Activated CD4-positive, alpha-beta memory T cell treated with anti-CD3 and anti-CD28 coated beads, Interleukin-2, amount 10 ng/mL, durations not matched to agents 7 days and 5 days (primary cell): ENCODE data around the gene RNF112. TPM values are rescaled to one million over a fixed set of nuclear protein-coding genes. Genes with fewer than 3 reads are reported as not detected.

ENCODE experiments used
- CTCF ChIA-PET: fragments of 350-600 bp; sonication (Branson Sonifier 250); formaldehyde crosslinking; loops from one replicate; lab custom pipeline; 2021; ENCODE audit warnings: antibody characterized with exemption, inconsistent platforms; lab: Charles Lee
- POLR2A ChIA-PET: fragments of 350-600 bp; sonication (Branson Sonifier 250); formaldehyde crosslinking; loops from one replicate; lab custom pipeline; 2021; ENCODE audit warnings: antibody characterized with exemption; lab: Charles Lee
- DNase-seq: peaks from one replicate; pipeline ENCODE4 v3.0.0-alpha.2; 2020
- H3K27ac Mint-ChIP-seq: one replicate; pipeline ENCODE4 v1.8.0; 2021; ENCODE audit warnings: mild to moderate bottlenecking, mixed read lengths
- H3K27me3 Mint-ChIP-seq: one replicate; pipeline ENCODE4 v1.8.0; 2021; ENCODE audit warnings: mixed read lengths
- H3K36me3 Mint-ChIP-seq: one replicate; pipeline ENCODE4 v1.8.0; 2021; ENCODE audit warnings: low read depth, mixed read lengths
- H3K4me1 Mint-ChIP-seq: one replicate; pipeline ENCODE4 v1.8.0; 2021; ENCODE audit warnings: mixed read lengths
- H3K4me3 Mint-ChIP-seq: one replicate; pipeline ENCODE4 v1.8.0; 2021; ENCODE audit warnings: mild to moderate bottlenecking, mixed read lengths
- H3K9me3 Mint-ChIP-seq: one replicate; pipeline ENCODE4 v1.8.0; 2021; ENCODE audit warnings: mixed read lengths
- total RNA-seq, 2 experiments: library from RNA; stranded (reverse); gene quantifications; one replicate each; pipeline ENCODE4 v1.2.3, GENCODE V29; 2021

RNF112 gene
- total RNA-seq, 2 experiments from 2014 or later = 0.58 to 0.60 TPM

DNA sequence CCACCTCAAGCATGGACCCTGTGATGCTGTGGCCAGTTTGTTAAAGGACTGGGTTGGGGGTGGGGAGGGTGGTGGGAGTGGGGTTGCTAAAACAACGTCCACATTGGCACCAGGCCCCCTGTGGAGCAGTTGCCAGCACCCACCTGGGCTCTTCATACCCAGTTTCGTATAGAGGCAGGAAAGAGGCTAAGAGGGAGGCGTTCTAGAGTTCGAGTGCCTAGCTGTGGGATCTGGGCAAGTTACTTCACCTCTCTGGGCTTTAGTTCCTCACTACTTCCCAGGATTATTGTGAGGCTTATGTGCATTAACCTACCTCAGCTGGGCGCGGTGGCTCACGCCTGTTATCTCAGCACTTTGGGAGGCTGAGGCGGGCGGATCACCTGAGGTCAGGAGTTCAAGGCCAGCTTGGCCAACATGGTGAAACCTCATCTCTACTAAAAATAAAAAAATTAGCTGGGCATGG, 25.5 kb upstream of the RNF112 start:
- ChIA-PET CTCF (interaction anchor here (1.3 kb wide), 1 partner anchor 23 kb away, joined by 5 read pairs; the partner anchor contains the start of gene B9D1), POLR2A (interaction anchor here (0.9 kb wide), 1 partner anchor 20 kb away, joined by 3 read pairs; no protein-coding TSS in a partner anchor)
- H3K9me3 Mint-ChIP-seq = no peaks in the 10 kb centered on the region
- DNase-seq = no peak
- H3K4me3 Mint-ChIP-seq = no peak overlapping the region
- H3K36me3 Mint-ChIP-seq = peaks cover 31% of the 10 kb centered on the region
- peaks cover 8% of the 10 kb centered on the region for H3K27me3 Mint-ChIP-seq
- peaks cover 1% of the 10 kb centered on the region for H3K4me1 Mint-ChIP-seq
- no peak overlapping the region for H3K27ac Mint-ChIP-seq

DNA sequence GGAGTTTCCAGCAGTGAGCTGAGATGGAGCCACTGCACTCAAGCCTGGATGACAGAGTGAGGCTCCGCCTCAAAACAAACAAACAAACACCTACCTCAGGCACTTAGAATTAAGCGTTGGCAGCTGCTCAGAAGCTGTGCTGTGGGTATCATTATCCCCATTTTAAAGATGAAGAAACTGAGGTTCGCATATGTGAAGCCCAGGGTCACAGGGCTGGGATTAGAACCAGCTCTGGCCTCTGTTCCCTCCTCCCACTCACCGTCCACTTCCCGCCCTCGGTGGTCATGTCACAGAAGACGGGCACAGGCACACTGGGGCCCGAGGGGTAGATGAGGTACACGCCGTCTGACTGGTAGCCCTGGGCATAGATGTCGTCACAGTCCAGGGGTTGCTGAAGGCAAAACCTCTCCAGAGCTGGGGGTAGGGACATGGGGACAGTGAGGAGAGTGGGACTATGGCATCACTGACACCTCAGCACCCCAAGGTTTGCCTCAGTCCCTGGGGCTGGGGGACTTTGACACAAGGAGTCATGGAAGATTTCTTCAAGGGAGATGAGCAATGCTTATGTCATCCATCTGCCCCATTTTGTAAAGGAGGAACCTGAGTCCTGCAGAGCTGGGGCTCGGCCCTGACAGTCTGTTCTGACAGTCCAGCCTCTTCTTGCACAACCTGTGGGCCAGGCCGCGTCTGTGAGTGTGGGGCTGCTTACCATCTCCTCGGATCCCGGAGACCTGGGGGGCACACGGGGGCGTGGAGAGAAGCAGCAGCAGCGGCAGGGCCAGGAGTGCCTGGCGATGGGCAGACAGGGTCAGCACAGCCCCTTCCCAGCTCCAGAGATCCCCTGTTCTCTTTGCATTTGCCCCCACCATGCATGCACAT, 24.7 kb upstream of the RNF112 start:
- ChIA-PET CTCF (interaction anchor here (0.6 to 1.3 kb wide), 3 partner anchors 8 to 24 kb away, joined by 3 to 5 read pairs (median 3); partner anchors contain the start of genes B9D1 and MAPK7), POLR2A (interaction anchor here (0.9 to 1.4 kb wide), 2 partner anchors 8 to 19 kb away, joined by 3 to 6 read pairs; partner anchors contain the start of gene MAPK7)
- H3K9me3 Mint-ChIP-seq = no peaks in the 10 kb centered on the region
- H3K4me3 Mint-ChIP-seq = no peak overlapping the region
- H3K27ac Mint-ChIP-seq = no peak overlapping the region
- DNase-seq = no peak
- peaks cover 8% of the 10 kb centered on the region for H3K27me3 Mint-ChIP-seq
- H3K4me1 Mint-ChIP-seq = peaks cover 1% of the 10 kb centered on the region
- H3K36me3 Mint-ChIP-seq = peaks cover 23% of the 10 kb centered on the region

DNA sequence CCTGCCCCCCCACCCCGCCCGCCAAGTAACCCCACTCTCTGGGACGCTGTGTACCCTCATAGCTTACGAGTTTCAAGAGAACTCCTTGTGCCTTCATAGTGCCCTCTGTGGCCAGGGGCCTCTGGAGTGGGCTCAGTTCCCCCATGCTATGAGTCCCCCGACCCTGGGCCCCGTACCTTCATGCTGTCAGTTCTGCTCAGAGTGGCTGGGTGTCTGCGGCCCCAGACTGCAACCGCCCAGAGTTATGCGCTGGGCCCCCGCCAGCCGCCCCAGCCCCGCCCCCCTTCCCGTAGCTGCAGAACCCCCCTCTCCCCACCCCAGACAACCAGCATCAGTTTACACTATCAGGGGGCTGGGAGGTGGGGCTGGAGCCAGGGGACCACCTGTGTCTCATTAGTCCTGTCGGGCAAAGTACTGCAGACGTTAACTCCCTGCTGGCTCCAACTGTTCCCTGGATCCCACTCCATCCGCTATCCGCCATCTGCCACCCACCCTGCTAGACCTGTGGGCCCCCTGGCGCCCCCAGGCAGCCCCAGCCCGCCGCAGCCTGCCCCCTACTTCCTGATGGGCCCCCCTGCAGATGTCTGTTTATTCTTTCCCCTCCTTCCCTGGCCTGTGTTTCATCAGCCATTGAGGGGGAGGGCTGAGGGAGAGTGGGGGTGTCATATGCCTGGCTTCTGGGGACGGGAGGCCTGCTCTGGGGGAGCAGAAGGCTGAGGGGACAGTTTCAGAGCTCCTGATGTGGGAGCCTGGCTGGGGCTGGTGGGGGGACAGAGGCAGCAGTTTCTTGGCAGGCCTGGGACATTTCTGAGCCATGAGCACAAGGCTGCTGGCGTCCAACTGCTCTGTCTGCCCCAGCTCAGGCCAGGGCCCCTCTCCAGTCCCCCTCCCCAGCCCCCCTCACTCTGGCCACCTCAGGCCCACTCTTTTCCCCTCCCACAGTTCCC, 23.8 kb upstream of the RNF112 start, which contains the start of gene MFAP4:
MFAP4 (minus strand) TSS at position 217 of the 947 bp plus-strand sequence; CDS start at position 182, 35 bp downstream.
- H3K27me3 Mint-ChIP-seq = peaks cover 8% of the 10 kb centered on the region
- ChIA-PET POLR2A (interaction anchor here (1.4 kb wide), 1 partner anchor 9 kb away, joined by 6 read pairs; the partner anchor contains the start of gene MAPK7), CTCF (interaction anchor here (0.6 to 1.1 kb wide), 2 partner anchors 9 to 25 kb away, joined by 3 read pairs; partner anchors contain the start of genes B9D1 and MAPK7)
- DNase-seq = no peak
- H3K4me1 Mint-ChIP-seq = peaks cover 1% of the 10 kb centered on the region
- no peaks in the 10 kb centered on the region for H3K9me3 Mint-ChIP-seq
- H3K36me3 Mint-ChIP-seq = peaks cover 21% of the 10 kb centered on the region
- no peak within 1 kb of the TSS for H3K4me3 Mint-ChIP-seq
- no peak within 1 kb of the TSS for H3K27ac Mint-ChIP-seq

DNA sequence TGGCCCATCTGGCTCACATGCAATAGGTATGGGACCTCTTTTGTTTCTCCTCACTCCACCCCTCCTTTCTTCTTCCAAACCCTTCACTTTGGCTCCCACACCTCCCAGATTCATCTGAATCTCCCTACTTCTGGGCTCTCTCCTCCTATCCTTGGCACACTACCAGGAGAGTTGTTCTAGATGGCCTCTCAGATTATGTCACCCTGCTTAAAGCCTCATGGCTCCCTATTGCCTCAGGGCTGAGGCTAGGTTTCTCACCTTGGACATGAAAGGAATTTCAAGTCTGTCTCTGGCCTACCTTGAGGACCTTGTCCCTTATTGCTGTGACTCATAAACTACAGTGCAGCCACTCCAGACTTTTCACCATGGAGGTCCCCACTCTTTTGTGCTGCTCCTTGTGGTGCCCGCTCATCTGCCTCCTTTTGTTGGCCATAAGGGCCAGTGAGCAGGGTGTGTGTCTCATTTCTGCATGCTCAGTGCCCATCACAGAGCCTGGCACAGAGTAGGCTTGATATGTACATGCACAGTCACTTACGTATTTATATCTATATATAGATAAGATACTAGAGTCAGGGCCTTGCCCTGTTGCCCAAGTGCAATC, 23.0 kb upstream of the RNF112 start:
- peaks cover 13% of the 10 kb centered on the region for H3K27me3 Mint-ChIP-seq
- no peaks in the 10 kb centered on the region for H3K9me3 Mint-ChIP-seq
- peaks cover 1% of the 10 kb centered on the region for H3K4me1 Mint-ChIP-seq
- H3K36me3 Mint-ChIP-seq = peaks cover 14% of the 10 kb centered on the region
- no peak overlapping the region for H3K27ac Mint-ChIP-seq
- DNase-seq = no peak
- POLR2A ChIA-PET = no interaction called here
- CTCF ChIA-PET = interaction anchor here (1.6 kb wide), 1 partner anchor 10 kb away, joined by 5 read pairs; the partner anchor contains the start of gene MAPK7
- no peak overlapping the region for H3K4me3 Mint-ChIP-seq

DNA sequence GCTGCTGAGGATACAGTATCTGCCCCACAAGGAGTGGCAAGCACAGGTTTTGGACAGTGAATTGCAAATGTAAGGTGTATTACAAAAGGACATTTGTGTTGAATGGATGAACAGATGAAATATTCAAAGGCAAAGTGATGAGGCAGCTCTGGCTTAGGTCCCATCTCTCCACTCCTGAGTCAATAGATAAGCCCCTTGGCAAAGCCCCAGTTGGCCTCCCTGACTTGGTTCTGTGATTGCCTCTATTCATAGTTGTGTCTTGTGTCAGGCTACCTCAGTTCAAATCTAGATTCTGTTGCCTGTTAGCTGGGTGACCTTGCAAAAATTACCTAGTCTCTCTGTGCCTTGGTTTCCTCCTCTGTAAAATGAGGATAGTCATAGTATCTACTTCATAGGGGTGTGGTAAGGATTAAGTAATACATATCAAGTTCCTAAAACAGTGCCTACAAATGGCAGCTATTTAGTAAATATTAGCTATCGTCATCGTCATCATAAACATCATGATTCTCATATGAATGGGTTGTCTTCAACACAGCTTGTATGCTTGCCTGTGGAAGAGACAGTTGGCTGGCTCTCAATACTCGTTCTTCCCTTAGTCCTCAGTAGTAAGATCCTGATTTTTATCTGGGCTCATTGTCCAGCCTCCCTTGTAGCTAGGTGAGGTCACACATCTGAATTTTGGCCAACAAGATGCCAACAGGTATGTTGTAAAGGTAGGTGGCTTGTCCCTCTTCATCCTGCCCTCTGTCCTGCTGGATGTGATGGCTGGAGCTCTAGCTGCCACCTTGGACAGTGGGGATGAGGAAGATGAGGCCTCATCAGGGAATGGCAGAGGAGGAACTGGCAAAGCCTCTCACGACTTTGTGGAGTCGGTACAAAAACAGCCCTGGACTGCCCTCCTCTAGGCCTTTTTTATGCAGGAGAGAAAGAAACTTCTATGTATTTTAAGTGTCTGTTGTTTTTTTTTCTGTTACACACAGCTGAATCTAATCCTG, 21.9 kb upstream of the RNF112 start:
- Mint-ChIP-seq H3K9me3 (no peaks in the 10 kb centered on the region), H3K36me3 (peaks cover 10% of the 10 kb centered on the region), H3K27ac (no peak overlapping the region), H3K27me3 (peaks cover 21% of the 10 kb centered on the region), H3K4me3 (no peak overlapping the region), H3K4me1 (peaks cover 1% of the 10 kb centered on the region)
- DNase-seq = no peak
- ChIA-PET CTCF (interaction anchor here (1.6 to 1.9 kb wide), 2 partner anchors 11 to 26 kb away, joined by 5 to 6 read pairs; partner anchors contain the start of genes B9D1 and MAPK7), POLR2A (no interaction called here)

DNA sequence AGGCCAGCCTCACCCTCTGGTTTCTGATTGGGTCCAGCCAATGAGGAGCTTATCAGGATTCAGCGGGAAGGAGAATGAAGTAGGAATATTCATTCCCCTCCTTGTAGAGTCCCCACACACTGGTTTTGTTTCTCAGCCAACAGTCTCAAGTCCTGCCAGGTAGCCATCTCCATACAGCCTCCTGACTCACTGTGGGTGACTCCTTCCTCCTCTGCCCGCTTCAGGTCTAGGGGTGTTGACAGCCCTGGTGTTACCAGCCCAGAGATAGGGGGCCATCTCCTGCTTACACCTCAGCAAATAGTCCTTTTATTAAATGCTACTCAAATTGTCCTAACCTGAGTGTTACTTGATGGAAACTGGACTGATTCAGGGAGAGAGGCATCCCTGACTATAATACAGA, 20.1 kb upstream of the RNF112 start:
- H3K9me3 Mint-ChIP-seq = no peaks in the 10 kb centered on the region
- no peaks in the 10 kb centered on the region for H3K36me3 Mint-ChIP-seq
- ChIA-PET POLR2A (no interaction called here), CTCF (interaction anchor here (1.5 to 1.9 kb wide), 2 partner anchors 28 to 56 kb away, joined by 3 to 6 read pairs; partner anchors contain the start of gene B9D1)
- H3K4me3 Mint-ChIP-seq = no peak overlapping the region
- H3K27me3 Mint-ChIP-seq = peaks cover 26% of the 10 kb centered on the region
- H3K4me1 Mint-ChIP-seq = no peaks in the 10 kb centered on the region
- no peak for DNase-seq
- no peak overlapping the region for H3K27ac Mint-ChIP-seq

DNA sequence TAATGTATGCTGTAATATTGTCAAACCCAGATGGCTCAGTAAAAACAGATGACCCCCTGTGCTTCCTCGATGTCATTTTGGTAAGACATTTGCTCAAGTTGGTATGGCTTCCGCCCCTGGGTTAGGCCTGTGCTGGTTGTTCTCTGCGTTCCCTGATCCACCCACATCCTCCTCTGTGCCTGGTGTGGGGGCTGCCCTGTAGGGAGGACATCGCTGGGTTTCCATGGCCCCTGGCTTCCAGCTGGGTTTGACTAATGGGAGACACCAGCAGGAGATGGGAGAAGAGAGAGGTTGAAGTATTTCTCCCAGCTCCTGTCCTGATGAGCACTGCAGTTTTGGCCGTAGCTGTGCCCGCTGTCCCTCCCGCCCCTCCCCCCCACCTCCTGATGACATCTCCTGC, 19.6 kb upstream of the RNF112 start:
- no peak overlapping the region for H3K27ac Mint-ChIP-seq

DNA sequence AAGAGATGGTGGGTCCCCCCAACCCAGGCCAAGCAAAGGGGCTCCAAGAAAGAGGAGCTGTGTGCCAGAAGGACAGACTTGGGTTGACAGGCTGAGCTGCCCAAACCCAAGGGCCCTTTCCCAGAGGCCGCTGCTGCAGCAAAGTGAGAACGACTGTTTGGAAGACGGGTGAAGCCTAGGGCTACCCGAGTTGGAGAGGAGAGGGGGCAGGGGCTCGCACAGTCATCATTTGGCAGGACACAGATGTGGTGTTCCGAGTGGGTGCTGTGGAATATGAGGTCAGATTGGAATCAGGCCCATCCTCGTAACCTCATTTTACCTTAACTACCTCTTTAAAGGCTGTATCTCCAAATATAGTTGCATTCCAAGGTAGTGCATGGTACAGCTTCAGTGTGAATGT, 18.7 kb upstream of the RNF112 start:
- no peak overlapping the region for H3K27ac Mint-ChIP-seq
- H3K36me3 Mint-ChIP-seq = no peaks in the 10 kb centered on the region
- H3K4me1 Mint-ChIP-seq = no peaks in the 10 kb centered on the region
- CTCF ChIA-PET = interaction anchor here (1.0 kb wide), 1 partner anchor 29 kb away, joined by 3 read pairs; no protein-coding TSS in a partner anchor
- no peak overlapping the region for H3K4me3 Mint-ChIP-seq
- POLR2A ChIA-PET = interaction anchor here (0.7 to 0.9 kb wide), 2 partner anchors 14 to 29 kb away, joined by 3 read pairs; partner anchors contain the start of genes B9D1 and MAPK7
- DNase-seq = no peak
- peaks cover 31% of the 10 kb centered on the region for H3K27me3 Mint-ChIP-seq
- H3K9me3 Mint-ChIP-seq = no peaks in the 10 kb centered on the region

More for the DNA sequence above, 19.6 kb upstream of the RNF112 start:
- Mint-ChIP-seq H3K4me3 (no peak overlapping the region), H3K4me1 (no peaks in the 10 kb centered on the region), H3K36me3 (no peaks in the 10 kb centered on the region), H3K9me3 (no peaks in the 10 kb centered on the region), H3K27me3 (peaks cover 27% of the 10 kb centered on the region)
- no peak for DNase-seq
- ChIA-PET CTCF (interaction anchor here (1.0 to 1.9 kb wide), 3 partner anchors 28 to 56 kb away, joined by 3 to 6 read pairs (median 3); partner anchors contain the start of gene B9D1), POLR2A (interaction anchor here (0.9 kb wide), 1 partner anchor 13 kb away, joined by 3 read pairs; the partner anchor contains the start of gene MAPK7)

DNA sequence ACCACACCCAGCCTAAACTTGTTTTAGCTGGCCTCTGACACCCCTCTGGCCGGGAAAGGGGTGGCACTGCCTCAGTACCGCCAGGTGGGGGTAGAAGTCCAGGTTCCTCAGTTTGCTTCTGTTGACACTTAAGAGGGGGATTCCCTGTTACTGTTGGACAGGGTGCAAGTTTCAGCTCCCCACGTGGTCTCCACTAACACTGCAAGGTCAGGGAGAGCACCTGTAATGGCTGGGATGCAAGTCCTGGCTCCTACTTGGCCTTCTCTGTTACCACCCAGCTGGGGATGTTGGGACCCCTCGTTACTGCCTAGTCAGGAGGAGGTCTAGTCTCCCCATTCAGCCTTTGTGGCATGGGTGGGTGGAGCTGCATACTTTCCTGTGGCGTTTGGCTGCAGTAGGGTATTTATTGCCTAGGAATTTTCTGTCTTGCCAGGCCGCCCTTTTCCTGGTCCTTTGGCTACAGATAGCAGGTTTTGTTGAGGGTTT, 13.4 kb upstream of the RNF112 start:
- peaks cover 25% of the 10 kb centered on the region for H3K27me3 Mint-ChIP-seq
- H3K36me3 Mint-ChIP-seq = no peaks in the 10 kb centered on the region
- CTCF ChIA-PET = interaction anchor here (1.3 kb wide), 1 partner anchor 11 kb away, joined by 3 read pairs; no protein-coding TSS in a partner anchor
- no peaks in the 10 kb centered on the region for H3K4me1 Mint-ChIP-seq
- no peak overlapping the region for H3K4me3 Mint-ChIP-seq
- H3K27ac Mint-ChIP-seq = no peak overlapping the region
- no peak for DNase-seq
- H3K9me3 Mint-ChIP-seq = no peaks in the 10 kb centered on the region
- POLR2A ChIA-PET = interaction anchor here (1.3 kb wide), 1 partner anchor 20 kb away, joined by 5 read pairs; the partner anchor contains the start of gene MAPK7

DNA sequence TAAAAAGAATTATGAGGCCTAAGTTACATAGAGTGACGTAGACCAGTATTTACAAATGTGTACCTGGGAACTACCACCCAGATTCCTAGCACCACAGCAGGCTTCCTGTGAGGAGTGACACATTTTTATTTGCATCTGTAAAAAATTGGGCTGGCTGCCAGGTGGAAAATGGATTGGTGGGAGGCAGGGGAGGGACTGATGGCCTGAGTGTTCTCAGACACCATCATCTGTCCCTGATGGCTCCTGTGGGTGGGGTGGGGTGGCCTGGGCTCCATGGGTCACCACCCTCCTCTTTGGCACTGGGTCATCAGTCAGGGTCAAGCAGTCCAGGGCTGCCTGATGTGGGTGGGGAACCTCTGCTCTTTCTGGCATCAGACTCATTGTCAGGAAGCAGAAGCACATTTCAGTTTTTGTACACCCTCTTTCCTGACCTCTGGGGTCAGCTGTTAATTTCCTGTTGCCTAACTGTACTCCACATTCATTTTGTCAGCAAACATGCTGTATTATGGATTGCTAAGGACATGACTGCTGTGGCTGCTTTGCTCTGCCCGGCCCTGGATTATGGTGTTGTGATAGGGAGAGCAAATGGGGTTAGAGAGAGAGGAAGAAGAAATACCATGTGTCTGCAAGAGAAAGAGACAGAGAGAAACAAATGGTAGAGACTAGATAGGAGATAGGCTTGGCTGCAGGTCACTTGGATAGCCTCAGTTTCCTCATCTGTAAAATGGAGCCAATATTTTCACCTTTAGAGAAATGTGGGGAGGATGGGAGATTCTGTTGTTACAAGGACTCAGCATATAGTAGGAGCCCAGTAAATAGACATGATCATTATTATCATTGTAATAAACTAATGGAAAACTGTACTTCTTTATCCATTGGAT, 12.5 kb upstream of the RNF112 start:
- POLR2A ChIA-PET = no interaction called here
- CTCF ChIA-PET = no interaction called here
- no peaks in the 10 kb centered on the region for H3K9me3 Mint-ChIP-seq

More for the DNA sequence above, 12.5 kb upstream of the RNF112 start:
- peaks cover 20% of the 10 kb centered on the region for H3K27me3 Mint-ChIP-seq
- no peaks in the 10 kb centered on the region for H3K4me1 Mint-ChIP-seq
- no peak for DNase-seq
- H3K4me3 Mint-ChIP-seq = no peak overlapping the region
- no peaks in the 10 kb centered on the region for H3K36me3 Mint-ChIP-seq
- H3K27ac Mint-ChIP-seq = no peak overlapping the region
